Tibial nerve (tissue), 3 donors: ENCODE data around the gene MAMSTR.

Source experiments
- POLR2A ChIP-seq, 2 donors: fragments of 450-650 bp; IDR thresholded peaks; one replicate each; pipeline ENCODE4 v1.6.1; 2017; ENCODE audit warnings: antibody characterized with exemption in 2 of 2, mild to moderate bottlenecking in 2 of 2, moderate library complexity in 2 of 2
- TF ChIP-seq, protein P1 (sequence below), 5 experiments: fragments of 200-600 bp in 3 of 5; fragments of 450-650 bp in 2 of 5; sonication (generic) in 3 of 5; IDR thresholded peaks; one replicate each; pipeline ENCODE4 v1.5.1; 2016 to 2019; ENCODE audit warnings: antibody characterized with exemption in 5 of 5, mild to moderate bottlenecking in 3 of 5, moderate library complexity in 2 of 5

DNA sequence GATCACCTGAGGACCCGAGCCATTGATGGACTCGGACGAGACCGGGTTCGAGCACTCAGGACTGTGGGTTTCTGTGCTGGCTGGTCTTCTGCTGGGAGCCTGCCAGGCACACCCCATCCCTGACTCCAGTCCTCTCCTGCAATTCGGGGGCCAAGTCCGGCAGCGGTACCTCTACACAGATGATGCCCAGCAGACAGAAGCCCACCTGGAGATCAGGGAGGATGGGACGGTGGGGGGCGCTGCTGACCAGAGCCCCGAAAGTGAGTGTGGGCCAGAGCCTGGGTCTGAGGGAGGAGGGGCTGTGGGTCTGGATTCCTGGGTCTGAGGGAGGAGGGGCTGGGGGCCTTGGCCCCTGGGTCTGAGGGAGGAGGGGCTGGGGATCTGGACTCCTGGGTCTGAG is 36.7 kb upstream of the MAMSTR start:
- no peak for TF ChIP-seq POLR2A (IDR thresholded peaks at IDR 0.05)
- TF ChIP-seq, protein P1, sequence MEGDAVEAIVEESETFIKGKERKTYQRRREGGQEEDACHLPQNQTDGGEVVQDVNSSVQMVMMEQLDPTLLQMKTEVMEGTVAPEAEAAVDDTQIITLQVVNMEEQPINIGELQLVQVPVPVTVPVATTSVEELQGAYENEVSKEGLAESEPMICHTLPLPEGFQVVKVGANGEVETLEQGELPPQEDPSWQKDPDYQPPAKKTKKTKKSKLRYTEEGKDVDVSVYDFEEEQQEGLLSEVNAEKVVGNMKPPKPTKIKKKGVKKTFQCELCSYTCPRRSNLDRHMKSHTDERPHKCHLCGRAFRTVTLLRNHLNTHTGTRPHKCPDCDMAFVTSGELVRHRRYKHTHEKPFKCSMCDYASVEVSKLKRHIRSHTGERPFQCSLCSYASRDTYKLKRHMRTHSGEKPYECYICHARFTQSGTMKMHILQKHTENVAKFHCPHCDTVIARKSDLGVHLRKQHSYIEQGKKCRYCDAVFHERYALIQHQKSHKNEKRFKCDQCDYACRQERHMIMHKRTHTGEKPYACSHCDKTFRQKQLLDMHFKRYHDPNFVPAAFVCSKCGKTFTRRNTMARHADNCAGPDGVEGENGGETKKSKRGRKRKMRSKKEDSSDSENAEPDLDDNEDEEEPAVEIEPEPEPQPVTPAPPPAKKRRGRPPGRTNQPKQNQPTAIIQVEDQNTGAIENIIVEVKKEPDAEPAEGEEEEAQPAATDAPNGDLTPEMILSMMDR (IDR thresholded peaks at IDR 0.05), result no peak
